ENCODE data around the gene SELE.

Gene SELE

GRCh38 chr1:169680377-169681019 is 53.4 kb downstream of the SELE start:
- no peak for DNase-seq

- no peak for DNase-seq
Observed at GRCh38 chr1:169679692-169680091, 54.2 kb downstream of the SELE start.

GRCh38 chr1:169676001-169676400 is 57.9 kb downstream of the SELE start:
- DNase-seq = no peak

Measured in DMS 273 treated with DMSO at 0.1 percent for 48 hours (cell line).